Ovary (tissue), 3 donors: Measurements from ENCODE around the gene RASL10A.

Experiments used
- EP300 ChIP-seq: sonication (generic); formaldehyde crosslinking; IDR thresholded peaks from one replicate; pipeline ENCODE4 v1.6.1; 2017; ENCODE audit warnings: antibody characterized with exemption
- POLR2A ChIP-seq: fragments of 450-650 bp; IDR thresholded peaks from one replicate; pipeline ENCODE4 v1.6.1; 2017; ENCODE audit warnings: antibody characterized with exemption, mild to moderate bottlenecking, moderate library complexity
- TF ChIP-seq, protein P1 (sequence below), 3 donors: fragments of 450-650 bp in 2 of 3; fragments of 200-600 bp in 1 of 3; IDR thresholded peaks; one replicate each; pipeline versions ENCODE4 v1.5.1 to v1.8.0; 2016 to 2022; ENCODE audit warnings: antibody characterized with exemption in 3 of 3, mild to moderate bottlenecking in 1 of 3
- donor health status: DM: no; HTN: no; CAD: no.

DNA sequence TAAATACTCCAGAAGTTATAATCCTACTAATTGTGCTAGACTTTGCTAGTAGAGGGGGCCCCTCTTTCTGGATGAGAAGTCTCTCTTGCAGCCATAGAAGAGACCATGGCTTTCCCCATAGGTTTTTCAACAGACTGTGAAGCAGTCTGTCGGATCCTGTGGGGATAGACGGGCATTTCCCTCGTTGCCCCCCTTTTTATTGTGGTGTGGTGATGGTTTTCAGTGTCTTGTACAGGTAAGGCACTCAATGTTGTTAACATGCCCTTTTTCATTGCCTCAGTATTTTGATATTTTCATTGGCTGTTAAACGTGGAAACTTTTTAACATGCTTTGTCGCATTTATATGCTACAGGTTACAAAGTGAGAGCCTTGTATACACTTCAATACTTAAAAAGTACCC is 25.4 kb downstream of the RASL10A start:
- TF ChIP-seq, protein P1, sequence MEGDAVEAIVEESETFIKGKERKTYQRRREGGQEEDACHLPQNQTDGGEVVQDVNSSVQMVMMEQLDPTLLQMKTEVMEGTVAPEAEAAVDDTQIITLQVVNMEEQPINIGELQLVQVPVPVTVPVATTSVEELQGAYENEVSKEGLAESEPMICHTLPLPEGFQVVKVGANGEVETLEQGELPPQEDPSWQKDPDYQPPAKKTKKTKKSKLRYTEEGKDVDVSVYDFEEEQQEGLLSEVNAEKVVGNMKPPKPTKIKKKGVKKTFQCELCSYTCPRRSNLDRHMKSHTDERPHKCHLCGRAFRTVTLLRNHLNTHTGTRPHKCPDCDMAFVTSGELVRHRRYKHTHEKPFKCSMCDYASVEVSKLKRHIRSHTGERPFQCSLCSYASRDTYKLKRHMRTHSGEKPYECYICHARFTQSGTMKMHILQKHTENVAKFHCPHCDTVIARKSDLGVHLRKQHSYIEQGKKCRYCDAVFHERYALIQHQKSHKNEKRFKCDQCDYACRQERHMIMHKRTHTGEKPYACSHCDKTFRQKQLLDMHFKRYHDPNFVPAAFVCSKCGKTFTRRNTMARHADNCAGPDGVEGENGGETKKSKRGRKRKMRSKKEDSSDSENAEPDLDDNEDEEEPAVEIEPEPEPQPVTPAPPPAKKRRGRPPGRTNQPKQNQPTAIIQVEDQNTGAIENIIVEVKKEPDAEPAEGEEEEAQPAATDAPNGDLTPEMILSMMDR (IDR thresholded peaks at IDR 0.05) = no peak
- TF ChIP-seq POLR2A (no peak), EP300 (no peak)
